ENCODE measurements around the gene RPUSD1.
"Not testable (repeated sequence)": the region's sequence is repeated elsewhere in the genome, so short reads cannot be mapped to it uniquely, and the experiment has no call there.

RPUSD1 gene, protein sequence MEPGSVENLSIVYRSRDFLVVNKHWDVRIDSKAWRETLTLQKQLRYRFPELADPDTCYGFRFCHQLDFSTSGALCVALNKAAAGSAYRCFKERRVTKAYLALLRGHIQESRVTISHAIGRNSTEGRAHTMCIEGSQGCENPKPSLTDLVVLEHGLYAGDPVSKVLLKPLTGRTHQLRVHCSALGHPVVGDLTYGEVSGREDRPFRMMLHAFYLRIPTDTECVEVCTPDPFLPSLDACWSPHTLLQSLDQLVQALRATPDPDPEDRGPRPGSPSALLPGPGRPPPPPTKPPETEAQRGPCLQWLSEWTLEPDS

DNA sequence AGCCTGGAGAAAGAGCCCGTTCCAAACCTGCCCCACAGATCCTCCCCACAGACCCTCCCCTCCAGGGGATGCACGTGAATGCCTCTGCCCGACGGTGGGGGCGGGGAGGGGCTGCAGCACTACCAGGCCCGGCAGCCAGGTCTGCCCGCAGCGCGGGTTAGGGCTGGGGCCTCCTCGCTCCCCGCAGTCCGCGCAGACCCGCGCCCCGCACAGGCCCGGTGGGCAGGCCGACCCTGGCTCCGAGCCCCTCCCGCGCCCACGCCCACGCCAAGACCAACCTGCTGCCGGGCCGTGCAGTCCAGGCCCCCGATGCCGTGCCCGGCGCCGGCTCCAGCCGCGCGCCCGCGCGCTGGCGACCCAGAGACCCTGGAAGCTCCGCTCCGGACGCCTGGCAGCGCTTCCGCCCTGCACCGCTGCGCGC lies at the start of gene RPUSD1:
Gene RPUSD1 (minus strand): TSS at position 404 of the 421 bp plus-strand sequence. CDS start 644 bp downstream, outside the sequence.
- DNase-seq, result peak; percentile 27

DNA sequence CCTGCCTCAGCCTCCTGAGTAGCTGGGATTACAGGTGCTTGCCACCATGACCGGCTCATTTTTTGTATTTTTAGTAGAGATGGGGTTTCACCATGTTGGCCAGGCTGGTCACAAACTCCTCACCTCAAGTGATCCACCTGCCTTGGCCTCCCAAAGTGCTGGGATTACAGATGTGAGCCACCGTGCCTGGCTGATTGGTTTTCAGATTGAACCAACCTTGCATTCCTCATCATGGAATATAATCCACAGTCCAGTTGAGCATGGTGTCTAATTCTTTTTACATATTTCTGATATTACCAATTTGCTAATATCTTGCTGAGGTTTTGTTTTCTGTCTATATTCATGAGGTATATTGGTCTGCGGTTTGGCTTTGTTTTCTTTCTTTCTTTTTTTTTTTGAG lies 48.6 kb upstream of the RPUSD1 start:
- not testable (repeated sequence) for DNase-seq

DNA sequence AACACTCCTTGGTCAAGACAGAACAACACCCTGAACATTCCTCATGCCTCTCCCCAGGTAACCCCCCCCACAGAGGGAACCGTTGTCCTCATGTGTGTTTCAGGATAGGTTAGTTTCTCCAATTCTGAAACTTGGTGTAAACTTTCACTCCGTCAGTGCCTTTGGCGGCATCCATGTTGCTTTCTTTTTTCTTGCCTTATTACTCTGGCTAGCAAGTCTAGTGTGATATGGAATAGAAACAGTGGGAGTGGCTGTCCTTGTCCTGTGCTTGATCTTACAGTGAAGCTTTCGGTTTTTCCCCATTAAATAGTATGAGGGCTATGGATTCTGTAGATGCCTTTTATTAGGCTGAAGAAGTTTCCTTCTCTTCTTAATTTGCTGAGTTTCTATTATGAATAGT lies 48.0 kb upstream of the RPUSD1 start:
- DNase-seq, result no peak

DNA sequence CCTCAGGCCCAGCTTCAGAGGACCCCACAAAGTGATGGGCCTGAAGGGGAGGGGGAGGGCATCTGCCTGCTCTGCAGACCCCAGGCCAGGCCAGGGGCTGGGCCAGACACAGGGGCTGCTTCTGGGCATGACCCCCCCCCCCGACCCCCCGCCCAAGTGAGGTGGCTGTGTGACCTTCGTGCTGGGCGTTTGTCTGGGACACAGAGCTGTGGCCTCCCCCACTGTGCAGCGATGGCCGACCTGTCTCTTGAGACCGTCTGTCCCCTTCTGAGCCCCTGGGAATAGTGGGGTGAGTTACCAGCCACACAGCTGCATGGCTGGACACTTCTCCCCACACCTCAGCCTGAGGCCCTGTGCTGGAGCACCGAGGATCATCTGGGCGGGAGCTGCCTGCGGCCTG lies 47.2 kb upstream of the RPUSD1 start:
- no peak for DNase-seq

DNA sequence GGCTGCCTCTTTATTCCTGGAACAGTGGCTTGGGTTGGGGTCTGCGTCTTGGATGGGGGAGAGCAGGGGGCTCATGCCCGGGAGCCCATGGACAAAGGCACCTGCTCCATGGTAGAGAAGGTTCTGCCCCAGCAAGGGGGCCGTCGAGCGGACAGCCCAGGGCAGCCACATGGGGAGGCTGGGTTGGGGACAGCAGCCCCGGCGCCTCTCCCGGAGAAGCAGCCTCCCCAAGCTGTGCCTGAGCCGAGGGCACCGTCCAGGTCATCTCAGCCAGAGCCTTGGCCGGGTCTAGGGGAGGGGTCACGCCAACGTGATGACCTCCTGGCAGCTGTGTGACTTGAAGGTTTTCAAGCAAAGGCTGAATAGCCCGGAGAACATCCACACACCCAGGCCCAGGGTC lies 45.2 kb upstream of the RPUSD1 start:
- DNase-seq, result no peak

DNA sequence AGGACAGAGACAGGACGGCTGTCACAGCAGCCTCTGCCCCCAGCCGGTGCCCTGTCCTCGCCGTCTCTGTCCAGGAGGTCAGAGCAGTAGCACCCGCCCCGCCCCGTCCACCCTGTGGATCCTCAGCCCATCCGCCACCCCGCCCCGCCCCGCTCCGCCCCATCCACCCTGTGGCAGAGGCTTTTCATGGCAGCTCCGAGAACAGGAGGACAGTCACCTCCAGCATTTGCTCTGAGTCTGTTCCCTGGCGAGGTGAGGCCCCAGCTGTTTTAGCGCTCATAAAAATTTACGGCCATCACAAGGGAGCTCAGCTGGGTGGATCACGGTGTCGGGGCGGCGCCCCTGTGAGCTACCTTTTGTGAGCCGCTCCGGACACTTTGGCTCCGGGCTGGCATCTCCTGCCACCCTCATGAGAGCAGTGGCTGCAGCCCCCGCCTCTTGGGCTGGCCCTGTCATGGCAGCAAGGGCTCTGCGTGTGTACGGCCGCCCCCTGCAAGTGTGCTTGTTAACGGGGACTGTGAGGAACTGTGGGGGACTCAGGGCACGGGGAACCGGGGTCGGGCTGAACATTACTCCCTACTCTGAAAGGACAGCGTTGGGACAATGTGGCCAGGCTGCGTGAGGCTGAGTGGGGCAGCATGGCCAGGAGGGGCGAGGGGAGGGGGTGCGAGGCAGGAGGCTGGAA lies 44.6 kb upstream of the RPUSD1 start:
- no peak for DNase-seq

DNA sequence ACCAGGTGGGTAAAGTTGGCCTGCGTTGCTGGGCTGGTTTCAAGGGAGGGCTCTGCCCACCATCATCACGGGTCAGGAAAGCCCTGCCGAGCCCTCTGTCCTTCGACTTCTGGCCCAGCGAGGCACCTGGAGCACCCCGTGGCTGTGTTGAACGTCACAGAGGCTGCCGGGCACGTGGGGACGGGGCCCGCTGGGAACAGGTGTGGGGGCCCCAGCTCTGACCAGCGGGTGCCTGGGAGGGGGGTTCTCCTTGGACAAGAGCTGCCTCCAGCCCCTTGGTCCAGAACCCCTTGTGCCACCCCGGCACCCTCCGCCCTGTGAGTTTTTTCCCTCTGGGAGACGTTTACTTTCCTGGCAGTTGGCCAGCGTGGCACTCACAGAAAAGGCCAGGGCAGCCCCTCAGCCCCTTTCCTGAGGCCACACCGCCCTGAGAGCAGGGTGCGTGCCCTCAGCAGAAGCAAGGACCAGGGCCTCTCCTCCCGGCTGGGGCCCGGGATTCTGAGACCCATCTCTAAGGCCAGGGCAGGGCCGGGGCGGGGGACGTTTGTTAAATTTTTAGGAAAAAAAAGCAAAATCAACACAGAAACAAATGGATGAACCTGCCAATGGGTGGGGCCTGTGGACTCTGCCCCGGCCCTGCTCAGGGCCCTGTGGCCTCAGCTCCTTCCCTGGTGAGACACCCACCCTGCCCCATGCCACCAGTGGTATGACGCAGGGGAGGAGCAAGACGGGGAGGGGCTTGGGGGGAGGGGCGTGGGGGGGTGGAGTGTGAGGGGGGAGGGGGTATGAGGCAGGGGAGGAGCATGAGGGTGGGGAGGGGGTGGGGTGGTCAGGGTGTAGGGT lies 43.6 kb upstream of the RPUSD1 start:
- DNase-seq, result no peak

DNA sequence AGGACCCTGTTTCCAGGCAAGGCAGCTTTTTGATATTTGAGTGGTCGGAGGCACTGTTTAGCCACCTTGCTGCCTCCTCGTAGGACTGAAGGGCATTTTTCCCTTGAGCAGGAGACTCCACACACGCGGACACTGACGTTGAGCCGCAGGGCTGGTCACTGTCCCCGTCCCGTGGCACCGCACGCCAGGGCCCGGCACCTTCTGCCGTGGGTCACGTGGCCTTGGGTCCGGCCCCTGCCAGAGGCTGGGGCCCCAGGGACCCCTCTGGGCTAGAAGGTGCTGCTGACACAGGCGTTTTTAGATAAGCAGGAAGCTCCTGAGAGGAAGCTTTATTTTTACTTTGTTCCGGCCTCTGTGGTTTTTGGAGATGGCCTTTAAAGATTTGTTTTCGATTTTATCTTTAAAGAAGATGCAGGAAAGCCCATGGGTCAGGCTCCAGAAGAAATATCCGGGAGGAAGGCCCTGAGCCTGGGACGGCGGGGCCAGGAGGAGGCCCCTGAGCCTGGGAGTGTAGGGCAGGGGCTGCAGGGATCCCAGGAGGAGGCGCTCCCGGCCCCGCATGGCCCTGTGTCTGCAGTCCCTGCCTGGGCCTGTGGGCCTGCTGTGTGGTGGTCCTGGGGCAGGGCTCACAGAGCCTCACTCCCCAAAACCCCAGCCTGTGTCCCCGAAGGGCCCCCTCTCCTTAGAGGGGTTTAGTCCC lies 42.8 kb upstream of the RPUSD1 start:
- DNase-seq, result no peak

DNA sequence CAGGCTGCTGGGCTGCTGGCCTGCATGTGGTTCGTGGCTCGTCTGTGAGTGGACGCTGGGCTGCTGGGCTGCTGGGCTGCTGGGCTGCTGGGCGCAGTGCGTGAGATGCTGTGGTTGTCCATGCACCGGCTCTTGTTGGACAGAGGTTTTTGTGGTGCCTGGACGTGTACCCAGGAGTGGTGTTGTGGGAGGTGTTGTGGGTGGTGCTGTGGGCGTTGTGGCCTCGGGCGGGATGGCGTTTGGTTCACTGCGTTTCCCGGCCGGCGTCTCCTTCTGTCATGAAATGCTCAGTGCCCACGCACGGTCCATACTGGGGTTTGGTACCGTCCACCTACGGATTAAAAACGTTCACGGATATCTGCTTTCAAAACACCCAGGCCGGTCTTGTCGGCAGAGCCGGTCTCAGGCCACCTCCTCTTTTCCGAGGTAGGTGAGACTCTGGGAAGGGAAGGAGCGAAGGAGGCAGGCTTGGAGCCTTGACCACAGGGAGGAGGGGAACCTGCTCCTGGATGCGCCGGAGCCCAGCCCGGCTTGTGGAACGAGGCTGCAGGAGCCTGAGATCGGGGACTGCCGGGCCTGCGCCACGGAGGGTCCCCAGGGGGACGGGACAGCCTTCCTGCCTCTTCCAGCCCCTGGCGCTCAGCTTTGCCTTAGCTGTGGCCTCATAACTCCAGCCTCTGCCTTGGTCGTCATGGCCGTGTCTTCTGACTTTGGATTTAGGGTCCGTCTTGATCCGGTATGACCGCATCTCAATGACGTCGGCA lies 42.1 kb upstream of the RPUSD1 start:
- no peak for DNase-seq

DNA sequence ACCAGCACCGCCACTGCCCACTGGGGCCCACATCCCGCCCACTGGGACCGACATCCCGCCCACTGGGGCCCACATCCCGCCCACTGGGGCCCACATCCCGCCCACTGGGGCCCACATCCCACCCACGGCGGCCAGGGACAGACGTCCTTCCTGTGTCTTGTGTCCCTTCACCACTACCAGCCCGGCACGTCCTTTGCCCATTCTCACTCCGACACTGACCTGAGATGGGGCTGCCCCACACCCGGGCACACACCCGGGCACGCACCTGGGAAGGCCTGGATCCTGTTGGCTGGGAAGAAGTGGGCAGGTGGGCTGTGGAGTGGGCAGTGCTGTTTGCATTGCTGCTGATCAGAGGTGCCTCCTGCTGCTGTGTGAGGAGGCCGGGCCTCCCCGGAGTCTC lies 40.7 kb upstream of the RPUSD1 start:
- no peak for DNase-seq

DNA sequence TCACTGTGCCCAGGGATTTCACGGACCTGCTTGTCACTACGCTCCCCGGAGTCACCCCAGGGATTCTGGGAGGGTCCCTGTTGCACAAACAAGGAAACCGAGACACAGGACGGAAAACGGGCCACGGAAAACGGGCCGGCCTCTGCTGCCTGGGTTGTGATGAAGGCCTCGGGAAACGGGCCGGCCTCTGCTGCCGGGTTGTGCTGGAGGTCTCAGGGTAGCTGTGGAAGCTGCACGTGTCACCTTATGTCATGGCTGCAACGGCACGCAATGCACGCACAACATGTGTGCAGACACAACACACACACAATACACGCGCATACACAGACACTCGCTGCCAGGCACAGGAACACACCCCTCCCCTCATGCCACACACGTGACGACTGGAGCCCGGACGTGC lies 39.3 kb upstream of the RPUSD1 start:
- no peak for DNase-seq

DNA sequence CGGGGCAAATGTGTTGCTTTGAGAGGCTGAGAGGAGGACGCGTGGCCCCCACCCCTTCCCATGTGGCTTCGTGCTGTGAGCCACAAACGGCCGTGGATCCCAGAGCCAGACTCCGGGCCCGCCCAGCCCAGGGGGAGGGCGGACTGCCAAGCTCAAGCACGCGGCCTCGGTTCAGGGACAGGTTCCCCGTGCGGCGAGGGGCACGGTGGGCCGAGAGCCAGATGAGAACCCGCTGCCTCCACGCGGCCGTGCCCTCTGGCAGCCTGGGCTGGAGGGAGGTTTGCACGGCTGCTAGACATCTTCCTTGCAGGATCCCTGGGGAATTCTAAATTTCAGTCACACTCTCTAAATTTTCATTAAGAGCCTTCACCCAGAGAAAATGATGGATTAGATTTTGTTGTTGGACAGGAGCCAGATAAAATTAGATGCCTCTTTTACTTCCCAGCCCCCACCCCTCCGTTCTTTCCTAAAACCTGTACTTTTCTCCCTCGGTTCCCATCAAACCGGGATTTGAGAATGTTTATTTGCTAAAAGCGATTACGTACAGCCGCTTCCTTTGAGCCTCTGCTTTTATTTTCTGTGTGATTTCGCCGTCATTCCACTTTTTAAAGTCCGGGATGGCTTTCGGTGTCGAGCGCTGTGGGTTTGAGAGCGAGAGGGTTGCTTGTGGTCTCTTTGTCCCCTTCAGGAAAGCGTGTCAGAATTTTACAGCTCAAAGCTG lies 37.3 kb upstream of the RPUSD1 start:
- DNase-seq, result no peak

DNA sequence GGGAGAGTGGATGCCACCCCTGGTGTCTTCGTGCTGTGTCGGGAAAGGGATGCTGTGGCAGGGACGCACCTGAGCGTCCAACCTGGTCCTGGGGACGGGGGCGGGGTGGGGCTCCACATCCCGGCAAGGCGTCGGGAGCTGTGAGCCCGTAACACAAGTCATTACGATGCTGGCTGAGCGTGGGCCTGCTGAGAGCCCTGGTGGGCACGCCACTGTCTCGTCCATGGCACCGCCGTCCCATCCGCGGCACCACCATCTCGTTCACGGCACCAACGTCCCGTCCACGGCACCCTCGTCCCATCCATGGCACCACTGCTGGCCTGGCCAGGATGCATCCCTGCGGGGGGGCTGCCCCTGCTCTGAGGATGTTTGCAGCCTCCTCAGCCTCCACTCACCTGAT lies 36.4 kb upstream of the RPUSD1 start:
- no peak for DNase-seq

DNA sequence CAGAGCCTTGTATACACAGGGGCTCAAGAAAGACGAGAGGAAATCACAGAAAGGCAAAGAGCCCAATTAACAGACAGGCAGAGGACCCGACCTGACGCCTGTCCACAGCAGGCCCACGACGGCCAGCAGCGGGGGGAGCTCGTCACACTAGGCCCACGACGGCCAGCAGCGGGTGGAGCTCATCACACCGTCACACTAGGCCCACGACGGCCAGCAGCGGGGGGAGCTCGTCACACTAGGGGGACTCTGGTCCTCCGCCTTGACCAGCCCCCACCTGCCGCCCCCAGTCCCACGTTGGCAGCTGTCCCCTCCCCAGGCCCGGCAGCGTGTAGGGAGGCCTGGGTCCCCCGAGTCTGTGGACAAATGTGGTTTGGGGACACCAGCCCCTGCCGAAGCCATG lies 36.0 kb upstream of the RPUSD1 start:
- DNase-seq, result no peak

DNA sequence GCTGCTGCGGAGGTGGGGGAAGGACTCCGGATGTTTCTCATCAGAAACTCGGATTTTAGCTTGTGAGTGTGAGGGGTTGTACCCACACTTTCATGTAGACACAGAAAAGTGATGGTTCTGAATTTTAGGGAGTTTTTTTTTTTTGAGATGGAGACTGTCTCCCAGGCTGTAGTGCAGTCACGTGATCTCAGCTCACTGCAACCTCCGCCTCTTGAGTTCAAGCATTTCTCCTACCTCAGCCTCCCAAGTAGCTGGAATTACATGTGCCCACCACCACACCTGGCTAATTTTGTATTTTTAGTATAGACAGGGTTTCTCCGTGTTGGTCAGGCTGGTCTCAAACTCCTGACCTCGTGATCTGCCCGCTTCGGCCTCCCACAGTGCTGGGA lies 34.7 kb upstream of the RPUSD1 start:
- no peak for DNase-seq

DNA sequence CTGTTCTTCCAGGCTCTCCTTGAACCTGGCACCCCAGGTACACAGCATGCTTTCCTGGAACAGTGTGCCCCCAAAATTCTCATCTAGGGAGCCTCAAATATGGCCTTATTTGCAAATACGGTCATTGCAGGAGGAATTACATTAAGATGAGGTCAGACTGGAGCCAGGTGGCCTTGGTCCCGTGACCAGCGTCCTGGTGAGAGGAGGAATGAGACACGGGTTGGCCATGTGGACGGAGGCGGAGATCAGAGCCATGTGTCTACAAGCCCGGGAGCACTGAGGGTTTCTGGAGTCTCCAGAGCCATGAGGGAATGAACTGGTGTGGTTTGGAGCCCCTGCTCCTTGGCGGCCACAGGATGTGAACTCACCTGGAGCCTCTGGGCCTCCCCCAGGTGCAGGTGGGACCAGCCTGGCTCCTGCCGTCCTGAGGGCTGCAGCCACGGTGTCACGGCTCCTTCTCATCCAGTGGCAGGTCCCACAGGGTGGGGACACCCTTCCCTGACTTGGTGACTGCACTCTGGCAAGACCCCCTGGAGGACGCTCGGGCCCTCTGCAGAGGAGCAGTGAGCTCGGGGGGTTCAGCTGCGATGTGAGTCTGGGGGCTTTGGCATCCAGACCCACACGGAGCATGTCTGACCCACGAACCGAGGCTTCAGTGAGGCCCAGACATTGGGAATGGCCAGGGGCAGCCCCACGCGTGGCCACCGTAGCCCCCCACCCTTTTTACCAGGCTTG lies 34.2 kb upstream of the RPUSD1 start:
- DNase-seq, result no peak

DNA sequence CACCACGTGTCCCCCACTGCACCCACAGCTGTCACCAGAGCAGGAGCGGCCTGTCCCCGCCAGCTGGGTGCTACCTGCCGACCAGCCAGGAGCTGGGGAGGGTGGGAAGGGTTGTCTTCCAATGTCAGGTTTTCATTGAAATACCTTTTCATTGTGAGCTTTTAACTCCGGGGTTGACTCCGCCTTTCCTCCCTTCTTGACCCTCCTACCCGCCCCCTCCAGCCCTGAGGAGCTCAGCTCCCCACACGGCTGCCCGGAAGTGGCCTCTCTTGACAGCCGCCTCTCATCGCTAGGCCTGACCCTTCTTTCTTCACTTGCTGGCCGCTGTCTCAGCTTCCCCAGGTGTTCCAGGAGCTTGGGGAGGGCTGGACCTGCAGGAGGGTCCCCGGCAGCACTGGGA lies 33.6 kb upstream of the RPUSD1 start:
- DNase-seq, result no peak

DNA sequence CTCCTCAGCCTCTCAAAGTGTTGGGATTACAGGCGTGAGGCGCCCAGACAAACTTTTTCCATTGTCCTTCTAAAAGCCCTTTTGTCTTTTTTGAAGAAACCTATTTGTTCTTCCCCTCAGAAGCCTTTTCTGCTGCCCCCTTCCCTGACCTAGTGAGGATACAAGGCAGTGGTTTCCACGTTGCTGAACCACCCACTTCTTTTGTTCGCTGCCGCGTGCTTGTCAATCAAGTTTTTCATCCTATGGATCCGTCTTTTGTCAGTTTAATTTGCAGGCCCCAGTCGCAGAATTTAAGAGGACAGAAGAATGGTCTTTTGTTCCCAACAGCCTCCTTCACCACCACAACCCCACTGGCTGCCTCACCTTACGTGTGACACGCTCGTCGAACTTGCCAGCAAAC lies 32.6 kb upstream of the RPUSD1 start:
- no peak for DNase-seq

DNA sequence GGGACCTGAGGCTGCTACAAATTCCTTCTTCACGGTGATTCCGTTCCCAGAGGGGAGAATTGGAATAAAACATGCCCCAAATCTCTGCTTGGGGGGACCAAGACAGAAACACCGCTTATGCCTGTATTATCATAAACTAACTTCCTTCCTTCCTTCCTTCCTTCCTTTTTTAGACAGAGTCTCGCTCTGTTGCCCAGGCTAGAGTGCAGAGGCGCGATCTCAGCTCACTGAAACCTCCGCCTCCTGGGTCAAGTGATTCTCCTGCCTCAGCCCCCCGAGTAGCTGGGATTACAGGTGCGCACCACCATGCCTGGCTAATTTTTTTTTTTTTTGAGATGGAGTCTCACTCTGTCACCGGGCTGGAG lies 31.8 kb upstream of the RPUSD1 start:
- DNase-seq, result not testable (repeated sequence)

DNA sequence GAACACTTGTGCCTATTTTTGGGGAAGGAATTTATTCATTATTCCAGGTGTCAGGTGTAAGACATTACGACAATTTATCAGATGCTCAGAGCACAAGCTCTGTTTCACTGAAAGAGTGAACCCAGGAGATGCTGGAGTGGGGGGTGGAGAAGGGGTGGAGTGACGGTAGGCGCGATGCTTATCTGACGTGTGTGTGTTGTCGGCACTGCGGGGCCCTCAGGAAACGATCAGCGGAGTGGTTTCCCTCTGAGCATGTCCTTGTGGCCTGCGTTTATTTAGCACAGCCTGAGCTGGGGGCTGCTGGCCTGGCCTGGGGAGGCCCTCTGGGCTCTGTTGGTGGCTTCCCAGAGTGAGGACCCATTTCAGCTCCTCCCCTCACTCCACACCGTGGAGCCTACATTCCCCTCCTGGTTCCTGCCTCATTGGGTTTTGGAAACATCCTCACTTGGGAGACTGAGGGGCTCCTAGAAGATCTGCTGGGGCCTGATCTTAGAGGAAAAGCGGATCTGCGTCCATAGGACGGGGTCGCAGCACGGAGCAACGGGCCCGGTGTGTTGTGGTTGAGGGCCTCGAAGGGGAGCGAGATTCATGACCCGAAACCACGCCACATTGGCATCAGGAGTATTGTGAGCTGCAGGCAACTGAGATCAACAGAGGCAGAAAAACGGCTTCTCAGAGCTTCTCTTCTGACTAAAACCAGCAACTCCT lies 31.3 kb upstream of the RPUSD1 start:
- DNase-seq, result peak; percentile 16

All from stimulated activated CD4-positive, alpha-beta T cell treated with anti-CD3 and anti-CD28 coated beads, Interleukin-4, amount 100 ng/mL, for 1 hour (primary cell).